Upper lobe of left lung (tissue), 6 donors: ENCODE results near the gene TSPEAR. TPM values are rescaled to one million over a fixed set of nuclear protein-coding genes. Genes with fewer than 3 reads are reported as not detected.

Source experiments
- ATAC-seq, 2 donors: fragments of 200-7000 bp; cut with Tn5 transposase; one replicate each; pipeline ENCODE4 v1.9.1; 2022; ENCODE audit warnings: mild to moderate bottlenecking in 2 of 2, moderate library complexity in 2 of 2; ENCODE audit not compliant: low FRiP score in 2 of 2
- DNase-seq, 2 donors: peaks; one replicate each; pipeline ENCODE4 v3.0.0-alpha.2; 2019 to 2020
- H3K27ac ChIP-seq, 4 donors: fragments of 200-600 bp; sonication (generic); one replicate each; pipeline ENCODE4 v1.5.1; 2016 to 2019
- H3K27me3 ChIP-seq, 4 donors: fragments of 200-600 bp; sonication (generic); one replicate each; pipeline ENCODE4 v1.5.1; 2017 to 2019
- H3K36me3 ChIP-seq, 4 donors: fragments of 200-600 bp; sonication (generic); one replicate each; pipeline ENCODE4 v1.5.1; 2016 to 2019
- H3K4me1 ChIP-seq, 4 donors: fragments of 200-600 bp; sonication (generic); one replicate each; pipeline ENCODE4 v1.5.1; 2018 to 2019
- H3K4me3 ChIP-seq, 4 donors: fragments of 200-600 bp; sonication (generic); one replicate each; pipeline ENCODE4 v1.5.1; 2017 to 2019; ENCODE audit warnings: mild to moderate bottlenecking in 2 of 4, moderate library complexity in 1 of 4
- H3K9me3 ChIP-seq, 4 donors: fragments of 200-600 bp; sonication (generic); one replicate each; pipeline ENCODE4 v1.5.1; 2018 to 2019
- EP300 ChIP-seq, 4 donors: sonication (generic); formaldehyde crosslinking; IDR thresholded peaks; one replicate each; pipeline ENCODE4 v1.5.1; 2017; ENCODE audit warnings: antibody characterized with exemption in 4 of 4, control low read depth in 2 of 4
- POLR2A ChIP-seq, 4 donors: fragments of 450-650 bp; IDR thresholded peaks; one replicate each; pipeline ENCODE4 v1.5.1; 2016 to 2017; ENCODE audit warnings: antibody characterized with exemption in 4 of 4, mild to moderate bottlenecking in 2 of 4
- POLR2AphosphoS5 ChIP-seq, 2 donors: sonication (generic); formaldehyde crosslinking; IDR thresholded peaks; one replicate each; pipeline ENCODE4 v1.5.1; 2017; ENCODE audit warnings: antibody characterized with exemption in 2 of 2
- WGBS, 2 donors: methylation state at CpG; one replicate each; pipeline ENCODE4 v1.1.5; 2017 to 2018; 5-methylcytosine and 5-hydroxymethylcytosine counted together
- total RNA-seq, 6 donors: library from RNA; depleted of rRNA in 4 of 6; stranded (reverse); fragments of >200 nt in 4 of 6; gene quantifications; one replicate each; pipeline versions ENCODE4 v1.1.0 to v1.2.1, GENCODE V29; 2016 to 2021
- TF ChIP-seq, protein P1 (sequence below), 6 experiments: fragments of 450-650 bp in 4 of 6; fragments of 200-600 bp in 2 of 6; sonication (generic) in 2 of 6; IDR thresholded peaks; one replicate each; pipeline ENCODE4 v1.5.1; 2016 to 2019; ENCODE audit warnings: antibody characterized with exemption in 6 of 6
- donor health status: DM: no; HTN: no; CAD: no; lungs with moderate emphysema.
- donor health status: DM: no; HTN: yes; CAD: no; lungs with severe emphysema.

The TSPEAR gene
- total RNA-seq, 6 donors from 2014 or later = 0.14 to 0.17 TPM; not detected in 4

DNA sequence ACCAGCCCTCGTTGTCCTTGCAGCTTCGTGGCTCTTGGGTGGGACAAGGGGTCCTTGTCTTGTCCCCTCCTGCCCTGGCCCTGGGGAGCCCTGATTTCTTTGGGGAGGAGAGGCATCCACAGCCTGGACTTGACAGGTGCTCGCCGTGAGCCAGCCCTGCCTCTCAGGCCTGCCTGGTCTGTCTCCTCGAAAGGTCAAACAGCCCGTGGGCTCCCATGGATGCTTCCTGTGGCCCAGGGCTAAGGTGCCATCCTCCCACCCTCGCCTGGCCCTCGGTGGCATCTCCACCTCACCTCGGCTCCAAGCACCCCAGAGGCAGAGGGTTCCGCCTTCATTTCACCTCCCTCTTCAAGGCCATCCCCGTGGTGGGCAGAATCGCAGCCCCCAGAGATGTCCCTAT, 247.0 kb downstream of the TSPEAR start:
- H3K27ac ChIP-seq = no peak overlapping the region
- DNase-seq = no peak
- WGBS, 2 donors = 87 to 91% methylated on average over 12 of the region's 12 CpGs
- H3K9me3 ChIP-seq = no peaks in the 10 kb centered on the region
- H3K4me1 ChIP-seq = no peaks in the 10 kb centered on the region
- no peak overlapping the region for H3K4me3 ChIP-seq
- no peaks in the 10 kb centered on the region for H3K27me3 ChIP-seq
- TF ChIP-seq EP300 (IDR thresholded peaks at IDR 0.05) (no peak), POLR2AphosphoS5 (IDR thresholded peaks at IDR 0.05) (no peak)
- H3K36me3 ChIP-seq = no peaks in the 10 kb centered on the region
- ATAC-seq = no peak

DNA sequence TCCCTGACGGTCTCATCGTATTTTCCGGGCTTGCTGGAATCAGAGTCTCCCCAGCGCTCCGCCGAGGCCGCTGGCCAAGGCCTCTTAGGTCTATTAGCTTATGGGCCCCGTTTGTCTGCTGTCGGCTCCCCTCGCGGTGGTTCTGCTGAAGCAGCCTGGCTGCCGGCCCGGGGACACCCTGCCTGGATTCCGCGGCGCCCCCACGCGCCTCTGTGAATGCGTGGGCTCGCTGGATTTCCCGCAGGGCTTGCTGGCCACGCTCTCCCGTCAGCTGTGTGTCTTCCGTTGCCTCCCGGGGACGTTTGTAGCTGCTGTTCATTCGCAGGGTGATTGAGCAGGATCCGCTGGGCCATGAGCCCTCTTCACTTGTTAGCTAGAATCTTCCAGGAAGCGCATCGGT, 247.6 kb downstream of the TSPEAR start:
- TF ChIP-seq POLR2AphosphoS5 (IDR thresholded peaks at IDR 0.05) (no peak), POLR2A (IDR thresholded peaks at IDR 0.05) (no peak), EP300 (IDR thresholded peaks at IDR 0.05) (no peak)
- TF ChIP-seq, protein P1, sequence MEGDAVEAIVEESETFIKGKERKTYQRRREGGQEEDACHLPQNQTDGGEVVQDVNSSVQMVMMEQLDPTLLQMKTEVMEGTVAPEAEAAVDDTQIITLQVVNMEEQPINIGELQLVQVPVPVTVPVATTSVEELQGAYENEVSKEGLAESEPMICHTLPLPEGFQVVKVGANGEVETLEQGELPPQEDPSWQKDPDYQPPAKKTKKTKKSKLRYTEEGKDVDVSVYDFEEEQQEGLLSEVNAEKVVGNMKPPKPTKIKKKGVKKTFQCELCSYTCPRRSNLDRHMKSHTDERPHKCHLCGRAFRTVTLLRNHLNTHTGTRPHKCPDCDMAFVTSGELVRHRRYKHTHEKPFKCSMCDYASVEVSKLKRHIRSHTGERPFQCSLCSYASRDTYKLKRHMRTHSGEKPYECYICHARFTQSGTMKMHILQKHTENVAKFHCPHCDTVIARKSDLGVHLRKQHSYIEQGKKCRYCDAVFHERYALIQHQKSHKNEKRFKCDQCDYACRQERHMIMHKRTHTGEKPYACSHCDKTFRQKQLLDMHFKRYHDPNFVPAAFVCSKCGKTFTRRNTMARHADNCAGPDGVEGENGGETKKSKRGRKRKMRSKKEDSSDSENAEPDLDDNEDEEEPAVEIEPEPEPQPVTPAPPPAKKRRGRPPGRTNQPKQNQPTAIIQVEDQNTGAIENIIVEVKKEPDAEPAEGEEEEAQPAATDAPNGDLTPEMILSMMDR (IDR thresholded peaks at IDR 0.05) = no peak
- Histone ChIP-seq H3K36me3 (no peaks in the 10 kb centered on the region), H3K27me3 (no peaks in the 10 kb centered on the region), H3K9me3 (no peaks in the 10 kb centered on the region), H3K4me1 (no peaks in the 10 kb centered on the region), H3K4me3 (no peak overlapping the region), H3K27ac (no peak overlapping the region)
- ATAC-seq = no peak
- peak in 1 of 2 donors; percentile 80 for DNase-seq
- 77% methylated on average over 18 to 26 of the region's 30 CpGs for WGBS, 2 donors

DNA sequence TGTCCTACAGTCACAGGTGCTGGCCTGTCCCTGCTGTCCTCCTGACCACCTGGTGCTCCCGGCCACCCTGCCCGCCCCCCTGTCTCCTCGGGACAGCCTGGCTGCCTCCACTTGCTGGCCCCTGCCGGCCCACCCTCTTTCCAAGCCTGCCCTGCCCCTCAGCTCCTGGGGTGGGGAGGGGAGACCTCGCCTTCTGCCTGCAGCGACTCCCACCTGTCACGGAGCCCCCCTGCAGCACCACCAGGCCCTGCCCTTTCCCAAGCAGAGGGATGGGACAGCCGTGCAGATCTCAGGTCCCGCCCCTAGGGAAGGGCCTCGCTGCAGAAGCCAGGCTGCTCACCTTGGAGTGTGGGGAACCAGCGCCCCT, 248.6 kb downstream of the TSPEAR start:
- no peaks in the 10 kb centered on the region for H3K27me3 ChIP-seq
- 80 to 91% methylated on average over 1 to 11 of the region's 11 CpGs for WGBS, 2 donors
- H3K9me3 ChIP-seq = no peaks in the 10 kb centered on the region
- H3K36me3 ChIP-seq = no peaks in the 10 kb centered on the region
- H3K4me1 ChIP-seq = no peaks in the 10 kb centered on the region
- H3K27ac ChIP-seq = no peak overlapping the region
- TF ChIP-seq POLR2AphosphoS5 (IDR thresholded peaks at IDR 0.05) = no peak
- TF ChIP-seq, protein P1 (IDR thresholded peaks at IDR 0.05) = no peak
- no peak for TF ChIP-seq POLR2A (IDR thresholded peaks at IDR 0.05)
- TF ChIP-seq EP300 (IDR thresholded peaks at IDR 0.05) = no peak
- H3K4me3 ChIP-seq = no peak overlapping the region
- ATAC-seq (no peak), DNase-seq (no peak)

DNA sequence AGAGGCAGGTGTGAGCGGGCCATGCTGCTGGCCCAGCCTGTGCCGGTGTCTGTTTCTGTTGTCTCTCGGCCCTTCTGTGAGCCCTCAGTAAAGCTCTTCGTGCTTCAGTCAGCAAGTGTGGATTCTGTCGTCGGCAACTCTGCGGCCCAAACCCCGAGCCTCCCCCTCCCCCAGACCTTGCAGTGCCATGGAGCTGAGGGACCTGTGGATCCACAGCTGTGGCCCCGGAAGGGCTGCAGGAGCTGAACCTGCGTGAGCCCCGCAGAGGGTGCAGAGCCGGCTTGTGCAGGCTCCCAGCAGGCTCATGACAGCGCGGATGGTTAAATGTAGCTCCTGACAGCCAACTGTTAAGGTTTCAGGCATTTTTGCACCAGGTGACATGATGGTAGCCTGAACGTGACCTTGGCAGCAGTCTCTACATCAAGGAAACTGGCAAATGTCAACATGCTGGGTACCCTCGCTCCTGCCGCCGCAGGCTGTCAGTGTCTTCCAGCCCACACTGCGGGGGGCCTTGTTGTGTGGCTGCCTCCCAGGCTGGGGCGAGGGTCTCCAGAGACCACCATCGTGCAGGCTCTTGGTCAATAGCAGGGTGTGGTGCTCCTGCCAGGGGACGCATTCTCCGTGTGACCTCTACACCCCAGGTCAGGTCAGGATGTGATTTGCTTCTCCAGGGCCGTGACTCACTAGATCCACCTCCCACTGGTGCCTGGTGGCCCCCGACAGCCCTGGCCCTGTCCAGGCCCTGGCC, 249.1 kb downstream of the TSPEAR start:
- no peaks in the 10 kb centered on the region for H3K9me3 ChIP-seq
- H3K36me3 ChIP-seq = no peaks in the 10 kb centered on the region
- H3K4me1 ChIP-seq = no peaks in the 10 kb centered on the region
- no peak overlapping the region for H3K4me3 ChIP-seq
- no peak overlapping the region for H3K27ac ChIP-seq
- ATAC-seq (no peak), DNase-seq (no peak)
- H3K27me3 ChIP-seq = no peaks in the 10 kb centered on the region
- 92 to 93% methylated on average over 19 to 24 of the region's 25 CpGs for WGBS, 2 donors
- TF ChIP-seq, protein P1 (IDR thresholded peaks at IDR 0.05) = no peak
- TF ChIP-seq POLR2A (IDR thresholded peaks at IDR 0.05) (no peak), EP300 (IDR thresholded peaks at IDR 0.05) (no peak), POLR2AphosphoS5 (IDR thresholded peaks at IDR 0.05) (no peak)

DNA sequence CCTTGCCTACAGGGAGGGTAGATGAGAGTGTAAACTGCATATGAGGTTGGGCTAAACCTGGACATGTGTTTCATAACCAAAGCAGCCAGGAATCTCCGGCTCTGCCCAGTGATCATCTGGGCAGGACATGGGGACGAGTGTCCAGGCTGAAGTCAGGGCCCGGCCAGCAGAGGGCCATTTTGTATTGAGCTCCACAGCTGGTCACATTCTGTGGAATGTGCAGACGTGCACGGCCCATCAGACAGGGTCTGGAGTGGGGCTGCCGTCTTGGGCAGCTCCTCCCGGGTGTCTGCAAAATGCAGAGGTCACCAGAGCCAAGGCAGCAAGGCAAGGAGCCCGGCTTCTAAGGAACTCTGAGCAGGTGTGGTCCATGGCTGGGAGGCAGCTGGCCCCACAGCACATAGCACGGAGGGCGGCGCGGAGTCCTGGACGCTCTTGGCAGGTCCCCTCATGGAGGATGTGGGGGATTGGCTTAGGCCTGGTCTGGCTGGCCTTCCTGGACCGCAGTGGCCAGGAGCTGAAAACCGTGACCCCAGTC, 249.8 kb downstream of the TSPEAR start:
- 65 to 80% methylated on average over 11 to 15 of the region's 15 CpGs for WGBS, 2 donors

More for the DNA sequence above, 249.8 kb downstream of the TSPEAR start:
- H3K36me3 ChIP-seq = no peaks in the 10 kb centered on the region
- TF ChIP-seq, protein P1 (IDR thresholded peaks at IDR 0.05) = peak in 3 of 6 experiments; percentile 20 to 39 (median 23)
- no peak for TF ChIP-seq POLR2A (IDR thresholded peaks at IDR 0.05)
- H3K27ac ChIP-seq = no peak overlapping the region
- H3K4me1 ChIP-seq = peaks cover 0 to 1% (median under 1%) of the 10 kb centered on the region in 4 donors
- H3K27me3 ChIP-seq = no peaks in the 10 kb centered on the region
- ATAC-seq (no peak), DNase-seq (no peak)
- H3K9me3 ChIP-seq = no peaks in the 10 kb centered on the region
- no peak overlapping the region for H3K4me3 ChIP-seq
